HG03196 (cell line): ENCODE results near the gene OVCA2.

Experiments used
- ATAC-seq: cut with Tn5 transposase; IDR thresholded peaks from one replicate; pipeline ENCODE4 v1.9.1; 2021; ENCODE audit not compliant: unreplicated experiment

OVCA2 gene

DNA sequence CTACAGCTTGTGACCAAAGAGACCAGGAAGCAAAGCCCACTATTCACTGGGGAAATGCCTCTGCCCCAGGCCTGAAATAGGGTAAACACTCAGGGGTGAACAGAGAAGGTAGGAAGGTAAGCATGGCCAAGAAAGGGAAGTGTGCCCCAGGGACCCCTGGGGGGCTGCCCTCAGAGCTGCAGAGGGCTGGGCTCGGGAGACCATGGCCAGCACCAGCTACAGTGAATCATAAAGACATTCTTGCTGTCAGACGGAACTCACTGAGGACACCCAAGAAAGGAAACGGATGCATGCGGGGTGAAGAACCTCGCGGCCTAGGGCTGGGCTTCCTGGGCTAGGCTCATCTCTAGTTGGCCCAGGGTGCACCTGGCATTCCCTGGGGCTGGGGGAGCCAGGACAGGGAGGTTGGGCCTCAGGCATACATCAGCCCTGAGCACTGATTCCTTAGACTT, 22.7 kb downstream of the OVCA2 start:
- no peak for ATAC-seq

- ATAC-seq = no peak
Observed at GRCh38 chr17:2064980-2065785, 23.4 kb downstream of the OVCA2 start.

GRCh38 chr17:2065949-2066400, 24.2 kb downstream of the OVCA2 start:
- ATAC-seq = no peak

DNA sequence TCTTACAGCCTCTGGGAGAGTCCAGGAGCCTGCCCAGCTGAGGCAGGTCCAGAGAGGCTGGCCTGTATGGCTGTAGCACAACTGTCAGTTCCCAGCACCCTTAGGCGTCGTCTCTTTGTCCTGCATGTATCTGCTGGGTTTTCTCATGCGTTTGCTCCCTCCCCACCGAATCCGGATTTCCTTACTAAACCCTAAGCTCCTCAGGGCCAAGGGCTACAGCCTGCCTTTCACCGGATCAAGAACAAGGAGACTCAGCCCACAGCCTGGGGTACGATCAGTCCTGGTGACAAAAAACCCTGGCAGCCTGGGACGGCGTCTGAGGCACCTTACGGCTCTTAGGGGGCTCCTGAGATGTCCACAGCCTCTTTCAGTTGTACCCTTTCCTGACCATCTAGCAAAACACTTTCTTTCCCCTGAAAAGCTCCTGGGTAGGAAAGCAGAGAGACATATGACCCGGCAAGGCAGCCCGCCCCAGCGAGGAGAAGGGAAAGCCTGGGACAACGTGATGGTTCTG, 25.3 kb downstream of the OVCA2 start:
- ATAC-seq = no peak

DNA sequence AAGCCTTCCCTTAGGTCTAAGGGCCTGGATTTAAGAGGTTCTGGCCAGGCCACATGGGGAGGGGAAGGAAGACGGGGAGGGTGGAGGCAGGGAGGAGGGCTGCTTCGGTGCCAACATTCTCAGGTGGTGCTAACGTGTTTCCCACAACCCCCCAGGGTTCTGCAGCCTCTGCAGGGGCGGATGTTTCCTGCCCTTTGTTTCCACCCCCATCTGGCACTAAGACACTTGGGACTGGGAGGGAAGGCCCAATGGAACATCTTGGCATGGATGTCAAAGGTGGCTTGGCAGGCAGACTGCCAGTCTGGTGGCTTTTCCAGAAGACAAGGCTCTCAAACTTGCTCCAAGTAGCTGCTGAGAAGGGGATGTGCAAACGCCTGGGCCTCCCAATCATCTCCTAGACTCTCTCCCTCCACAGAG, 25.8 kb downstream of the OVCA2 start:
- no peak for ATAC-seq

DNA sequence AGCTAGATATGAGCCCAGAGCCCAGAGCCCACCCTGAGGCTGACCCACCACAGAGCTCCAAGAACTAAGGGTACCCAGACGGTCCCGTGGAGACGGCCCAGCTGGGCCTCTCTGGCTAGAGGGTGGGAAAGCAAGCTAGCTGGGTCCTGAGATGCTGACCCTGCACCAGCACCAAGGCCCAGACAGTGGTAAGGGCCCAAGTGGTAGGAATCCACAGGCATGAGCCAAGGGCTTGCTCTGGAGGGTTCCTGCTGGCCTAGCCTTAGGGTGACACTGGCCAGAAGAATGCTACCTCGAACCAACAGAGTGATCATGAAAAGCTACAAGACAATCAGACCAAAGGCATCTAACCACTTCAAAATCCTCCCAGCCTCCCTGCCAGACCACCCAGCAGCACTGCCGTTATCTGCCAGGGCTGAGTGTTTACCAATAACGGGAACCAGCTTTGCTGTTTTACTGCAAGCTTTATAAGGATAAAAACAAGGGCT, 26.3 kb downstream of the OVCA2 start:
- ATAC-seq = no peak

- ATAC-seq = no peak
Observed at GRCh38 chr17:2068519-2069051, 26.8 kb downstream of the OVCA2 start.

- ATAC-seq = peak; percentile 83
Observed at GRCh38 chr17:2070241-2071023, 28.6 kb downstream of the OVCA2 start.

DNA sequence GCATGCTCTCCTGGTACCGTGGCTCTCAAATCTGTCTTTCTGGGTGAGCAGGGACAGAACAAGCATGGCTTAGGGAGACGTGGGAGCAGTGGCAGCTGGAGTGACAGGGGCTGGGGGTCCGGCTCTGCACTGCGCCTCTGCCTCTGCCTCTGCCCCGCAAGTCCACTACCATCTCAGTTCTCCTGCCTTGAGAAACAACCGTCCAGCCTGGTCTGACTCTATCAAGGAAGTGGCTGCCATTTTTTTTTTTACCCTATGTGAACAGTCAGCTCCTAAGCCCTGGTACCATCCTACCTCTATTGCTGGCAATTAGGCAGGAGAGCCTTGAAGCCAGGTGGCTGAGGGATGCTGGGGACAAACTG, 29.2 kb downstream of the OVCA2 start:
- no peak for ATAC-seq

- no peak for ATAC-seq
Observed at GRCh38 chr17:2071455-2072281, 29.8 kb downstream of the OVCA2 start.

GRCh38 chr17:2074919-2075318, 33.1 kb downstream of the OVCA2 start:
- no peak for ATAC-seq

- ATAC-seq = no peak
Observed at GRCh38 chr17:2075336-2076086, 33.7 kb downstream of the OVCA2 start.

GRCh38 chr17:2076087-2076984, 34.5 kb downstream of the OVCA2 start:
- ATAC-seq = no peak

GRCh38 chr17:2077040-2077439, 35.2 kb downstream of the OVCA2 start:
- ATAC-seq = no peak

DNA sequence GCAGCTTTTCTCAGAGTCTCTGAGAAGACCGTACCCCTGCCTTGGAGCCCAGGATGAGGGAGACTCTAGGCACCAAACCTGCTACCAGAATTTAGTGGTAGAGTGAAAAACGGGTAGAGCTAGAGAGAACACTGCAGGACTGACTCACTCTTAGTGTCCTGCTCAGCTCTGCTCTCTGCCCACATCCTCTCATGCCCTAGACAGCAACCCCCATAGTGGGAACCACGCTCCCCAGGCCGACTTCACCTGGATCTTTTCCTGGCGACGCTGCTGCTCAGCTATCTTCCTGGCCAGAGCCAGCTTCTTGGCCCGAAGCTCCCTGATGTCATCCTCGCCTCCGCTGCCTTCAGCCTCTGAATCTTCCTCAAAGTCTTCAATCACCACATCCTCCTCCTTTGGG, 39.7 kb downstream of the OVCA2 start:
- ATAC-seq = no peak

- ATAC-seq = no peak
Observed at GRCh38 chr17:2082003-2082781, 40.4 kb downstream of the OVCA2 start.

DNA sequence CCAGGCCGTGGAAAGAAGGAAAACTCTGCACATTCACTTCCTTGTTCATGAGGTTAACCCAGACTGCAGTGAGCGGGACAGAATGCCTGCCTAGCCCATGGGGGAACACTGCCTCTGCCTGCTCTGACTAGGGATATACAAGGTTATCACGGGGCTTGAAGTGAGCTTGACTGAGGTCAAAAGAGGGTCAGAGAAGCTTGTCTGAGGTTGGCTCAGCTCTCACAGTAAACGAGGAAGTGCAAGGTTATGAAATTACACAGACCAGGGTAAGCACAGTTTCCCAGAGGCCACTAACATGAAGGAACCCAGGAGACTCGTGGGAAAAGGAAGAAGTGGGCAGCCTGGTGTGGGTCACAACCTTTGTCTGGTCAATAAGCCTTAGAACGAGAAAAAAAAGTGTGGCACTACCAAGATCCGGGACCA, 41.8 kb downstream of the OVCA2 start:
- ATAC-seq = no peak
